H54 (cell line): ENCODE data around the gene DGKG.
A peak's percentile ranks its signal among the peaks of the same experiment; 100 is the strongest.

Experiments
- DNase-seq: peaks from one replicate; pipeline ENCODE4 v3.0.0; 2011; ENCODE audit warnings: low spot score, mixed read lengths; ENCODE audit not compliant: insufficient read length
- FAIRE-seq: peaks from 3 replicates; lab custom pipeline; 2011; peaks lifted over from hg19 to GRCh38; lab: Jason Lieb, UNC
- POLR2A ChIP-seq: IDR thresholded peaks from 2 replicates; pipeline ENCODE4 v1.6.1; 2011; ENCODE audit warnings: low read depth, mild to moderate bottlenecking, low read length

The DGKG gene

DNA sequence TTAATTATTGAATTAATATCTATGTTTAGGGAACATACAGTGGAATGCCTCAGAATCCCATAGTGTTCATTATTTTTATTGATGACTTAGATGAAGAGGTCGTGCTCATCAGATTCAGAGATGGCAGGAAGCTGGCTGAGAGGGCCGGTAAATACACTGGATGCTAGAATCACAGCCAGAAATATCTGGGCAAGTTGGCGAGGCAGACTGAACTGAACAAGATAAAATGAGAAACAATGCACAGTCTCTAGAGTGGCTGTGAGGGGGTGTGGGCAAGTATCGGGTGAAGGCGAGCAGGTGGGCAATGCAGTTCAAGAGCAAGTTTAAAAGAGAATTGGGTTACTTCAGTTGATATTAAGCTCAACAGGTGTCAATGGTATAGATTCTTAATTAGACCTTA lies 5.9 kb downstream of the DGKG start:
- TF ChIP-seq POLR2A, result no peak
- DNase-seq, result no peak
- no peak for FAIRE-seq

DNA sequence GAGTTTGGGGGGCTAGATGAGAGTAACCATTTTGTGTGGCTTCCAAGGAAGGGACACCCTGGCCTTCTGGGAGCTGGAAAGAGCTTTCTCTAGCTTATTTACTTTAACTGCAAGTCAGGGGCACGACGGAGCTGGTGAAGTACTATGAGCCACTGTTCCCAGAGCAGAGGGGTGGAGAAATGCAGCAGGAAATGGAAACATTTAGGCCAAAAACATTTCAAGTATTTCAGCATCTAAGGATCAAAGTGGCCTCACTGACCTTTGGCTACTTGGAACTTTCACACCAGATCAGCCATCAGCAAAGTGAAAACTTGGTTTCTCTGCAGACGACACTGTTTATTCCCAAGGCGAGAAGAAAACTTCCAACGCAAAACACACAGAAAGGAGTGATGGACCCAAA lies 7.9 kb downstream of the DGKG start:
- TF ChIP-seq POLR2A, result no peak
- no peak for FAIRE-seq
- no peak for DNase-seq

GRCh38 chr3:186352369-186352768 lies 9.7 kb downstream of the DGKG start:
- FAIRE-seq (no peak), DNase-seq (no peak)
- no peak for TF ChIP-seq POLR2A

GRCh38 chr3:186342197-186342596 lies 19.8 kb downstream of the DGKG start:
- DNase-seq, result no peak
- no peak for FAIRE-seq

DNA sequence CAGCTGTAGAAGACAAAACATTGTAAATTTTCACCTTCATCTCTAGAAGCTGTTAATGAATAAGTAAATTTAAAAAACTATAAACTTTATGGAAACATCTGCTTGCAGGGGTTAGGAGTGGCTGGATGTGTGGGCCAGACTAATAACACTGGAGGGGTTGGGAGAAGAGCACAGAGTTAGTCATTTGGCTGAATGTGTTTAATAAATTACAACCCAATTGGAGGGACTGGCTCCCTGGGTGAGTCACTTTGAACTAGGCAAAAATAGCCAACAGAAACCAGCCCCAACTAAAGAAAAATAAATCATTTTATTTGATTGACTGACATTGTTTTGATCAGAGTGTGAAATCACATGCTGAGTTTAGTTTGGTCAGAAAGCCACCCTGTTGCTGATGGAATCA lies 21.8 kb downstream of the DGKG start:
- DNase-seq (no peak), FAIRE-seq (no peak)
- TF ChIP-seq POLR2A, result no peak

More at GRCh38 chr3:186342197-186342596, 19.8 kb downstream of the DGKG start:
- TF ChIP-seq POLR2A, result no peak

- FAIRE-seq (no peak), DNase-seq (no peak)
- TF ChIP-seq POLR2A, result no peak
Measured at GRCh38 chr3:186339180-186339918, 22.7 kb downstream of the DGKG start.

DNA sequence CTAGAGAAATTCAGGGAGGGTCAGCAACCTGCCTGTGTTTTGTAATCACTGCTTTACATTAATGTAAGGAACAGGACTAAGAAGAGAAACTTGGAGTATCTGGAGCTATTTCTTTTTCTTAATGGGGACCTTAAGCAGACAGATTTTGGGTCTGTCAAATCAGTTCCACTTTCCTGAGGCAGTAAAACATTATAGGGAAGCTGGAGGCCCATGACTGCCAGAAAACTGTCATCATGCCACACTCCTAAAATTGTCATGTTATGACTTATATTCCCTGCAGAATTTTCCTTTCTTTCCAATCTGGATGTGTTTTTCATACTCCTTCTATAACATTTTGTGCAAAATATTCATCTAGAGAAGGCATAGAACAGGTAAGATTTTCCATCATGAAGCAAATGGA lies 28.8 kb downstream of the DGKG start:
- TF ChIP-seq POLR2A, result no peak
- FAIRE-seq (no peak), DNase-seq (no peak)

- FAIRE-seq, result no peak
- no peak for TF ChIP-seq POLR2A
- DNase-seq, result no peak
Measured at GRCh38 chr3:186330772-186331460, 31.1 kb downstream of the DGKG start.

DNA sequence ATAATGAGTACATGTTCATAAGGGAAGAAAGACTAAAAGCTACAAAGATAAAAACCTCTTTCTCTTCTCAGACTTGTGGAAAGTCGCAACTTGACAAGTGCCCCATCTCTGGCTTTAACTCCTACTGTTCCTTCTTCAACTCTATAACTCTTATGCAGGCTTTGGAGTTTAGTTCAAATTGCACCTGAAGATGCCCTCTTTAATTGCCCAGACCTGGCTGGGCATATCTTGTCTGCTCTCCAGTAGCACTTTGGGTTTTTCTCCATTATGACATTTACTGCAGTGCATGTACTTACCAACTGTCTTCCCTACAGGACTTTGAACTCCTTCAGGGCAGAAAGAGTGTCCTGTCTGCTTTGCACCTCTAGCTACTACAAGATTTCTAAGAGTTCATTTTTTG lies 32.4 kb downstream of the DGKG start:
- DNase-seq, result no peak
- no peak for FAIRE-seq
- no peak for TF ChIP-seq POLR2A

GRCh38 chr3:186327912-186328487 lies 34.0 kb downstream of the DGKG start:
- DNase-seq (no peak), FAIRE-seq (no peak)
- no peak for TF ChIP-seq POLR2A

GRCh38 chr3:186322761-186323160 lies 39.3 kb downstream of the DGKG start:
- TF ChIP-seq POLR2A, result no peak
- no peak for FAIRE-seq
- no peak for DNase-seq

- FAIRE-seq (no peak), DNase-seq (no peak)
- TF ChIP-seq POLR2A, result no peak
Measured at GRCh38 chr3:186321746-186322145, 40.3 kb downstream of the DGKG start.

DNA sequence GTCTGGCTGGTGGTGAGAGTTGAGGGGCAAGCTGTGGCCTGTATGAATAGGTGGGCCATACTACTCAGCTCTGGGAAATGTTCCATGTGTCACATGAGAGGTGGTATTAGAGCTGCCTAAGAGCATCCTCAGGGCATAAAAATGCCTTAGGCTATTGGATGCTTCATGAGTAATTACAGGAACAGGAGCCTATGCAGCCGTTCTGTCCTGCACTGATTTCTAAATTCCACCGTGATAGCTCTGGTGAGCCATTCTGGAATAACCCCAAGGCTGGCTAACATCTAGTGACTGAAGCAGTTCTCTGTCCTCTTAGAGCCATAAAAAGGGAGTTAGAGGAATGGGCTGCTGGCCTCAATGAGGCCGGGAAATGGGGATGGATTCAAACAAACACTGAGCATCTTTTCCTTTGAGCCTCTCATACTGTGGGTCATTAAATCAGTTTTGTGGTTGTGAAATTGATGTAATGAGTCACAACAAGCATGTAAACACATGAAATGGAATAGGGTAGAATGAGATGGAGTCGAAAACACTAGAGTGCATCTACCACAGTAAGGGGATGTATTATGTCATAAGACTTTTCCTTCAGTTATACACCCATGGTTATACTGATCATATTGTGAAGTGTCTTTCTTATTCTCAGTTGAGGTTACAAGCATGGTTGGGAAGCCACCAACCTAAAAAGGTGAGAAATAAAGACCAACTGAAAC lies 41.0 kb downstream of the DGKG start:
- FAIRE-seq, result no peak
- TF ChIP-seq POLR2A, result no peak
- DNase-seq, result peak; percentile 21

DNA sequence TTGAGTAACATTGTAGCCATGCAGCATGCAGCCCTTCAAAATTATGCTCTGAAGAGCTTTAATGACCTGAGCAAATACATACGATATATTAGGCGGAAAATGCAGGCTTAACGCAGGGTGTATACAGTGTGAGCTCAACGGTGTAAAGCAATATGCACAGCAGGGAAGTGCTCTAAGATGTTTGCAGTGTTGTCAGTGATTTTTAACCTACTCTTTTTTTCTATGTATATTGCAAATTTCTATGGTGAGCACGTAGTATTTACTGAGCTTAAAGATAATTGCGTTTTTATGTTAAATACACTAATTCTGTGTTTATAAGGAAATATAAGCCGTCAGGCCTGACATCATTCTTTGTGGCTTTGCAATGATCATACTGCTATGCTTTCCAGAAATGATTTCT lies 42.1 kb downstream of the DGKG start:
- TF ChIP-seq POLR2A, result no peak
- DNase-seq, result no peak
- FAIRE-seq, result no peak

DNA sequence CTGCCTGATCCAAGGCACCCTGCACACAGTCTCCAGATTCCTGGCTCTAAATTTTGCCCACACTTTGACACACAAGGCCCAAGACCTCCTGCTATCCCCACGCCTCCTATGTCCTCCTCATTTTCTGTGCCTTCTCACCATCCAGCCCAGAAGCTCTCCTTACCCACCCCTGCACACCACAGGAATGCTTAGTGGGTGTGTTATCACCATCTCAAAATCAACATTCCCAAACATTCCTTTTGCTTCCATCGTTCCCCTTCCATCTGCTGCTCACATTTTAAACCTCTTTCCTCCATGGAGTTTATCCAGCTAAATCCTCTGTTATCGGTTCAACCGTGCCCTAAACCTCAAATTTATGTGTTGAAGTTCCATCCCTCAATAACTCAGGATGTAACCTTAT lies 43.9 kb downstream of the DGKG start:
- no peak for FAIRE-seq
- TF ChIP-seq POLR2A, result no peak

More for the DNA sequence above, 43.9 kb downstream of the DGKG start:
- DNase-seq, result no peak
